Peyer's patch (tissue), 4 donors: ENCODE data around the gene AGAP1. TPM values are rescaled to one million over a fixed set of nuclear protein-coding genes. Genes with fewer than 3 reads are reported as not detected.
A peak's percentile ranks its signal among the peaks of the same experiment; 100 is the strongest.
"Not testable (repeated sequence)": the region's sequence is repeated elsewhere in the genome, so short reads cannot be mapped to it uniquely, and the experiment has no call there.

Source experiments
- DNase-seq, 3 donors: peaks; one replicate each; pipeline ENCODE4 v3.0.0-alpha.2; 2017 to 2019
- H3K27ac ChIP-seq, 4 donors: fragments of 200-600 bp; sonication (generic); one replicate each; pipeline ENCODE4 v1.5.1; 2016 to 2019
- H3K27me3 ChIP-seq, 2 donors: fragments of 200-600 bp; sonication (generic); one replicate each; pipeline ENCODE4 v1.5.1; 2019
- H3K36me3 ChIP-seq, 3 donors: fragments of 200-600 bp; sonication (generic); one replicate each; pipeline ENCODE4 v1.5.1; 2016 to 2019
- H3K4me1 ChIP-seq, 4 donors: fragments of 200-600 bp; sonication (generic); one replicate each; pipeline ENCODE4 v1.5.1; 2016 to 2019
- H3K4me3 ChIP-seq, 4 donors: fragments of 200-600 bp; sonication (generic); 1 replicate in 3 of 4; 2 replicates in 1 of 4; pipeline ENCODE4 v1.5.1; 2016 to 2019; ENCODE audit warnings: mild to moderate bottlenecking in 1 of 4
- H3K9me3 ChIP-seq, 4 donors: fragments of 200-600 bp; sonication (generic); one replicate each; pipeline ENCODE4 v1.5.1; 2016 to 2019; ENCODE audit warnings: mild to moderate bottlenecking in 1 of 4
- CTCF ChIP-seq, 6 experiments: fragments of 450-650 bp in 4 of 6; fragments of 200-600 bp in 2 of 6; sonication (generic) in 1 of 6; IDR thresholded peaks; one replicate each; pipeline ENCODE4 v1.5.1; 2017 to 2019; ENCODE audit warnings: antibody characterized with exemption in 6 of 6, mild to moderate bottlenecking in 3 of 6, moderate library complexity in 1 of 6
- POLR2A ChIP-seq, 2 donors: fragments of 450-650 bp; IDR thresholded peaks; one replicate each; pipeline ENCODE4 v1.5.1; 2017; ENCODE audit warnings: antibody characterized with exemption in 2 of 2, mild to moderate bottlenecking in 2 of 2, moderate library complexity in 2 of 2
- total RNA-seq, 4 donors: library from RNA; depleted of rRNA; stranded (reverse); fragments of >200 nt; gene quantifications; one replicate each; pipeline ENCODE4 v1.1.0, GENCODE V29; 2016

The AGAP1 gene
- total RNA-seq, 4 donors from 2014 or later: 55.7 to 79.1 (median 66.9) TPM

- H3K4me1 ChIP-seq: no peaks in the 10 kb centered on the region
- DNase-seq: peak in 1 of 3 donors; percentile 27
- no peak for TF ChIP-seq POLR2A (IDR thresholded peaks at IDR 0.05)
- no peak for TF ChIP-seq CTCF (IDR thresholded peaks at IDR 0.05)
- no peaks in the 10 kb centered on the region for H3K27me3 ChIP-seq
- H3K27ac ChIP-seq: no peak overlapping the region
- peaks cover 0 to 6% (median 0%) of the 10 kb centered on the region in 4 donors for H3K9me3 ChIP-seq
- H3K36me3 ChIP-seq: peaks cover 0 to 32% (median 0%) of the 10 kb centered on the region in 3 donors
- H3K4me3 ChIP-seq: no peak overlapping the region
Measured at GRCh38 chr2:236055471-236055870, 561.6 kb downstream of the AGAP1 start.

GRCh38 chr2:236056141-236056540 lies 562.3 kb downstream of the AGAP1 start:
- no peaks in the 10 kb centered on the region for H3K27me3 ChIP-seq
- H3K9me3 ChIP-seq: peaks cover 0 to 6% (median 0%) of the 10 kb centered on the region in 4 donors
- no peak for TF ChIP-seq POLR2A (IDR thresholded peaks at IDR 0.05)
- no peak for TF ChIP-seq CTCF (IDR thresholded peaks at IDR 0.05)
- H3K4me3 ChIP-seq: no peak overlapping the region
- no peak overlapping the region for H3K27ac ChIP-seq
- H3K4me1 ChIP-seq: no peaks in the 10 kb centered on the region
- peaks cover 0 to 31% (median 0%) of the 10 kb centered on the region in 3 donors for H3K36me3 ChIP-seq
- DNase-seq: no peak

GRCh38 chr2:236057375-236057774 lies 563.5 kb downstream of the AGAP1 start:
- TF ChIP-seq CTCF (IDR thresholded peaks at IDR 0.05): no peak
- no peak for TF ChIP-seq POLR2A (IDR thresholded peaks at IDR 0.05)
- Histone ChIP-seq H3K9me3 (peaks cover 0 to 6% (median 0%) of the 10 kb centered on the region in 4 donors), H3K36me3 (peaks cover 0 to 24% (median 0%) of the 10 kb centered on the region in 3 donors), H3K27ac (no peak overlapping the region), H3K27me3 (no peaks in the 10 kb centered on the region), H3K4me3 (no peak overlapping the region), H3K4me1 (no peaks in the 10 kb centered on the region)
- DNase-seq: no peak

GRCh38 chr2:236061497-236061896 lies 567.7 kb downstream of the AGAP1 start:
- Histone ChIP-seq H3K4me1 (no peaks in the 10 kb centered on the region), H3K36me3 (peaks cover 0 to 19% (median 0%) of the 10 kb centered on the region in 3 donors), H3K27ac (no peak overlapping the region), H3K27me3 (no peaks in the 10 kb centered on the region), H3K4me3 (no peak overlapping the region), H3K9me3 (peaks cover 0 to 6% (median 0%) of the 10 kb centered on the region in 4 donors)
- TF ChIP-seq POLR2A (IDR thresholded peaks at IDR 0.05) (no peak), CTCF (IDR thresholded peaks at IDR 0.05) (no peak)
- no peak for DNase-seq

- no peak for TF ChIP-seq POLR2A (IDR thresholded peaks at IDR 0.05)
- TF ChIP-seq CTCF (IDR thresholded peaks at IDR 0.05): no peak
- Histone ChIP-seq H3K4me1 (no peaks in the 10 kb centered on the region), H3K27me3 (no peaks in the 10 kb centered on the region), H3K27ac (no peak overlapping the region), H3K36me3 (peaks cover 0 to 19% (median 0%) of the 10 kb centered on the region in 3 donors), H3K4me3 (no peak overlapping the region), H3K9me3 (peaks cover 0 to 6% (median 0%) of the 10 kb centered on the region in 4 donors)
- DNase-seq: peak in 1 of 3 donors; percentile 37
Measured at GRCh38 chr2:236061899-236062298, 568.1 kb downstream of the AGAP1 start.

- H3K27ac ChIP-seq, H3K9me3 ChIP-seq, H3K27me3 ChIP-seq, H3K4me3 ChIP-seq, H3K4me1 ChIP-seq: not testable (repeated sequence)
- peaks cover 0 to 12% (median 0%) of the 10 kb centered on the region in 3 donors for H3K36me3 ChIP-seq
- peak in 1 of 3 donors; percentile 9 for DNase-seq
Measured at GRCh38 chr2:236062806-236063205, 569.0 kb downstream of the AGAP1 start.
